Measurements from ENCODE around the gene IFNG-AS1. TPM values are rescaled to one million over a fixed set of nuclear protein-coding genes. Genes with fewer than 3 reads are reported as not detected.

IFNG-AS1 gene
- total RNA-seq, 4 donors from 2014 or later, result not detected

DNA sequence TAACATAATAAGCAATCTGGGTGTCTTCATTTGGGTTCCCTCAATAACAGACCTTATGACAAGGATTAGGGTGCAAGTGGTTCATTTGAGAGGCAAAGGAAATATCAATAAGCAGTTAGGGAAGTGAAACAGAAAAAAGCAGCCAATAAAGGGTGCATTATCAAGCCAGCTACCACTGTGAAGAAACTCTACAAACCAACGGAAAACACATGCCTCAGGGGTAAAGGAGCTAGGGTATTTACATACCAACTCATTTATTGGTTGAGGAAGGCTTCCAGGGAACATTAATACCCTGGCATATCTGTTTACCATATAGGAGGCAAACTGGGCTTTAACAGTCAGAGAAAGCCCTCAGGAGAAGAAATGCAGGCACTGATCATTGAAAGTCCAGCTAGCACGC is 22.7 kb upstream of the IFNG-AS1 start:
- intact Hi-C loops (cut with DNase I), result no loop called here
- H3K4me3 ChIP-seq, result no peak overlapping the region
- TF ChIP-seq POLR2AphosphoS5 (IDR thresholded peaks at IDR 0.05), result no peak
- TF ChIP-seq, protein P1, sequence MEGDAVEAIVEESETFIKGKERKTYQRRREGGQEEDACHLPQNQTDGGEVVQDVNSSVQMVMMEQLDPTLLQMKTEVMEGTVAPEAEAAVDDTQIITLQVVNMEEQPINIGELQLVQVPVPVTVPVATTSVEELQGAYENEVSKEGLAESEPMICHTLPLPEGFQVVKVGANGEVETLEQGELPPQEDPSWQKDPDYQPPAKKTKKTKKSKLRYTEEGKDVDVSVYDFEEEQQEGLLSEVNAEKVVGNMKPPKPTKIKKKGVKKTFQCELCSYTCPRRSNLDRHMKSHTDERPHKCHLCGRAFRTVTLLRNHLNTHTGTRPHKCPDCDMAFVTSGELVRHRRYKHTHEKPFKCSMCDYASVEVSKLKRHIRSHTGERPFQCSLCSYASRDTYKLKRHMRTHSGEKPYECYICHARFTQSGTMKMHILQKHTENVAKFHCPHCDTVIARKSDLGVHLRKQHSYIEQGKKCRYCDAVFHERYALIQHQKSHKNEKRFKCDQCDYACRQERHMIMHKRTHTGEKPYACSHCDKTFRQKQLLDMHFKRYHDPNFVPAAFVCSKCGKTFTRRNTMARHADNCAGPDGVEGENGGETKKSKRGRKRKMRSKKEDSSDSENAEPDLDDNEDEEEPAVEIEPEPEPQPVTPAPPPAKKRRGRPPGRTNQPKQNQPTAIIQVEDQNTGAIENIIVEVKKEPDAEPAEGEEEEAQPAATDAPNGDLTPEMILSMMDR (IDR thresholded peaks at IDR 0.05), result no peak
- no peak for TF ChIP-seq EP300 (IDR thresholded peaks at IDR 0.05)
- TF ChIP-seq POLR2A (IDR thresholded peaks at IDR 0.05; ENCODE audit: low read depth), result no peak
- H3K4me1 ChIP-seq, result peaks cover 0 to 4% (median 0%) of the 10 kb centered on the region in 4 donors
- WGBS, result 50% methylated on average over 2 of the region's 2 CpGs
- no peaks in the 10 kb centered on the region for H3K36me3 ChIP-seq
- H3K27me3 ChIP-seq, result no peaks in the 10 kb centered on the region
- no peak overlapping the region for H3K27ac ChIP-seq (replicated peaks in 1 of 4)
- DNase-seq (ENCODE audit: extremely low spot score), result no peak
- no peaks in the 10 kb centered on the region for H3K9me3 ChIP-seq

DNA sequence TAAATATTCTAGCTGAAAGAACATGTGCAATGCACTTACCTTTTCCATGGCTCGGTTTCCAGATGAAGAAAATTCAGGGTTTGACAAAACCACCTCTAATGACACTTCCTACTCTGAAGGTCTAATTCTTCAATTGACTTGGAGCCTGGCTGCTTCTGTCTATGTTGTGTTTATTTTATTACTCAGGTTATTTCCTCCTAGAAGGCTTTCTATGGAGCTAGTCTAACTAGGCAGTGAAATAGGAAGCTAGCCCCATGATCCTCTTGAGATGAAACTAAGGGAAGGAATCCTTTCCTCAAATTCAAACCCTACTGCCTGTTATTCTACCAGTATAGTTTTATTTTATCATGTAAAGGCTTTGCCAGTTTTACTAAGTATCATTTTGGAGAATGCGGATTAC is 20.9 kb upstream of the IFNG-AS1 start:
- Histone ChIP-seq H3K9me3 (no peaks in the 10 kb centered on the region), H3K27ac (replicated peaks in 1 of 4) (no peak overlapping the region), H3K36me3 (no peaks in the 10 kb centered on the region), H3K4me3 (no peak overlapping the region), H3K4me1 (peaks cover 0 to 4% (median 0%) of the 10 kb centered on the region in 4 donors), H3K27me3 (no peaks in the 10 kb centered on the region)
- TF ChIP-seq, protein P1 (IDR thresholded peaks at IDR 0.05), result no peak
- no peak for TF ChIP-seq EP300 (IDR thresholded peaks at IDR 0.05)
- no peak for TF ChIP-seq POLR2A (IDR thresholded peaks at IDR 0.05; ENCODE audit: low read depth)
- no peak for TF ChIP-seq POLR2AphosphoS5 (IDR thresholded peaks at IDR 0.05)
- 42% methylated on average over 2 of the region's 2 CpGs for WGBS
- DNase-seq (ENCODE audit: extremely low spot score), result no peak
- intact Hi-C loops (cut with DNase I), result no loop called here

DNA sequence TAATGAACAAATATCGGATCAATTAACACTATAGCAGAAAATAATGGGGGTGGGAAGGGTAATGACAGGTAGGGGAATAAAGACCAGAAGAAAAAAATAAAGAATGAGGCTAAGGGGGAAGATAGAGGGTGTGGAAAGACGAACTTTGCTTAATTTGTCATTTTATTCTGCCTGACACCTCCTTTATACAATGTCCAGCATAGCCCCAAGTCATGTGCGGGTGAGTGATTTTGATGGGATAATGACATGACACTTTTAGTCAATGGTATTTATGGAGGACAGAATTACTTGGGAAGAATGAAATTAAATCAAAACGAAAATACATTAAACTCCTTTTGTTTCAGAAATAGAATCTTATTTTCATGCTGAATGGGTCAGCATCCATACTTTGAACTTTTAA is 20.5 kb upstream of the IFNG-AS1 start:
- intact Hi-C loops (cut with DNase I), result no loop called here
- H3K27ac ChIP-seq (replicated peaks in 1 of 4), result no peak overlapping the region
- WGBS, result 53% methylated on average over 4 of the region's 4 CpGs

DNA sequence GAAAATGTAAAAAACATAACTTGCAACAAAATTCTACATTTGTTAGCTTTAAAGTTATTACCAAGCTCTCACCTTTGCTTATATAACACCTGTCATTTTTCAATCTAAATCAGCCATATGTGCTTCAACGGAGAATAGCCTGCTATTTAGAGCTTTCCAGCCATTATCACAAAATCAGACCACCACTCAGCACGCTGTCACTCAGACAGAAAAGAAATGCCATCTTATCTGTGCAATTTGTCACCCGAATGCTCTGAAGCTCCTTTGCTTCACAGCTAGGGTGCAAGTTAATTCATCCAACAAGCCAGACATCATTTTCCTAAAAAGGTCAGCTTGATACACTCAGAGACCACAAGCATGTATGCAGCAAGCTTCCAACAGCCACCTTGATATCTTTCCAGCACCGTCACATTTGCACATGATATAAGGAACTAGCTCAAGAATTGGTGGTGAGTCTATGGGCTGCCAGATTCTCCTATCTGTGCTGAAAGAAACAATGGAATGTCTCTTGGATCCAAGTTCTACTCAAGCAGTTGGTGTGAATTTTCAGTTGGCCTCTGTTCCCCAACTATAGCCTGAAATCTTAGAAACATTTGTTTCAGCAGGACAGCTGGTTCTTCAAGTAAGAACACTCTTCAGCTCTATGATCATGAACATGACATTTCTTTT is 20.0 kb upstream of the IFNG-AS1 start:
- H3K4me3 ChIP-seq, result no peak overlapping the region
- no peaks in the 10 kb centered on the region for H3K27me3 ChIP-seq
- H3K9me3 ChIP-seq, result no peaks in the 10 kb centered on the region
- no peaks in the 10 kb centered on the region for H3K36me3 ChIP-seq
- no peak for DNase-seq (ENCODE audit: extremely low spot score)
- peaks cover 0 to 4% (median 0%) of the 10 kb centered on the region in 4 donors for H3K4me1 ChIP-seq
- TF ChIP-seq POLR2AphosphoS5 (IDR thresholded peaks at IDR 0.05), result no peak
- TF ChIP-seq POLR2A (IDR thresholded peaks at IDR 0.05; ENCODE audit: low read depth), result no peak
- TF ChIP-seq, protein P1 (IDR thresholded peaks at IDR 0.05), result no peak
- no peak for TF ChIP-seq EP300 (IDR thresholded peaks at IDR 0.05)
- H3K27ac ChIP-seq (replicated peaks in 1 of 4), result no peak overlapping the region
- intact Hi-C loops (cut with DNase I), result no loop called here
- WGBS, result 68% methylated on average over 4 of the region's 4 CpGs

More for the DNA sequence above, 20.5 kb upstream of the IFNG-AS1 start:
- no peaks in the 10 kb centered on the region for H3K36me3 ChIP-seq
- no peaks in the 10 kb centered on the region for H3K27me3 ChIP-seq
- H3K4me1 ChIP-seq, result peaks cover 0 to 4% (median 0%) of the 10 kb centered on the region in 4 donors
- no peak overlapping the region for H3K4me3 ChIP-seq
- no peaks in the 10 kb centered on the region for H3K9me3 ChIP-seq
- no peak for DNase-seq (ENCODE audit: extremely low spot score)
- TF ChIP-seq POLR2AphosphoS5 (IDR thresholded peaks at IDR 0.05) (no peak), EP300 (IDR thresholded peaks at IDR 0.05) (no peak)

DNA sequence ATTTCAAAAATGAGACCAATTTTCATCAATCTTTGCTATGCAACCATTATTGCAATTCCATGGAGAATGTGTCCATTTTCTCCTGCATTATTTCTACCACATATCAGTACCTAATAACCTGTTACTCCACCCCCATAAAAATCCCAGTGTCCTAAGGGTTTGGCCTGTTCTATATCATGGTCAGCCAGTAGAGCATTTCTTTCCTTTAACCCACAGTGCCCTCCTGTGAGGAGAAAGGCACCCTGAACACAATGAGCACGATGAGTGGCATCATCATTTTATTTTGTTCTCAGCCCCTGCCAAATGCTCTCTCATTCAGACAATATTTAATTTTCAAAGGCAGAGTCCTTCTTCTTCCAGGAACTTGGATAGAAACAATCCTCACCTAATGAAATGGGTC is 11.6 kb upstream of the IFNG-AS1 start:
- no peaks in the 10 kb centered on the region for H3K9me3 ChIP-seq
- no peak for TF ChIP-seq EP300 (IDR thresholded peaks at IDR 0.05)
- TF ChIP-seq POLR2A (IDR thresholded peaks at IDR 0.05; ENCODE audit: low read depth), result no peak
- no peak for TF ChIP-seq POLR2AphosphoS5 (IDR thresholded peaks at IDR 0.05)
- TF ChIP-seq, protein P1 (IDR thresholded peaks at IDR 0.05), result no peak
- peaks cover 0 to 5% (median 0%) of the 10 kb centered on the region in 4 donors for H3K27me3 ChIP-seq
- intact Hi-C loops (cut with DNase I), result no loop called here
- DNase-seq (ENCODE audit: extremely low spot score), result no peak
- H3K4me1 ChIP-seq, result no peaks in the 10 kb centered on the region
- no peak overlapping the region for H3K27ac ChIP-seq (replicated peaks in 1 of 4)
- H3K4me3 ChIP-seq, result no peak overlapping the region
- no peaks in the 10 kb centered on the region for H3K36me3 ChIP-seq
- 78% methylated on average over 1 of the region's 1 CpG for WGBS

Data from esophagus muscularis mucosa (tissue), 4 donors.